GM23248 (cell line): ENCODE results near the gene LRMDA. TPM values are rescaled to one million over a fixed set of nuclear protein-coding genes. Genes with fewer than 3 reads are reported as not detected.

Experiments used
- DNase-seq: peaks from one replicate; pipeline ENCODE4 v3.0.0-alpha.2; 2015
- H2AFZ ChIP-seq: fragments of 200-600 bp; sonication (generic); 2 replicates; pipeline ENCODE4 v1.6.1; 2016; ENCODE audit warnings: antibody characterized with exemption
- H3F3A ChIP-seq: fragments of 200-600 bp; sonication (generic); 2 replicates; pipeline ENCODE4 v1.6.1; 2016; ENCODE audit warnings: mild to moderate bottlenecking, antibody characterized with exemption, mixed run types; ENCODE audit not compliant: insufficient read depth
- H3K27ac ChIP-seq: fragments of 200-600 bp; sonication (generic); 2 replicates; pipeline ENCODE4 v1.5.1; 2016; ENCODE audit warnings: mild to moderate bottlenecking
- H3K27me3 ChIP-seq: fragments of 200-600 bp; sonication (generic); replicated peaks from 2 replicates; pipeline ENCODE4 v1.6.1; 2016; ENCODE audit warnings: mild to moderate bottlenecking; ENCODE audit not compliant: insufficient read depth
- H3K36me3 ChIP-seq: fragments of 200-600 bp; sonication (generic); 2 replicates; pipeline ENCODE4 v1.6.1; 2016; ENCODE audit warnings: low read depth, mild to moderate bottlenecking
- H3K4me1 ChIP-seq: fragments of 200-600 bp; sonication (generic); 2 replicates; pipeline ENCODE4 v1.6.1; 2016; ENCODE audit warnings: mild to moderate bottlenecking; ENCODE audit not compliant: insufficient read depth
- H3K4me2 ChIP-seq: fragments of 200-600 bp; sonication (generic); one replicate; pipeline ENCODE4 v1.6.1; 2016; ENCODE audit warnings: mild to moderate bottlenecking; ENCODE audit not compliant: unreplicated experiment
- H3K4me3 ChIP-seq: fragments of 200-600 bp; sonication (generic); 2 replicates; pipeline ENCODE4 v1.5.1; 2016; ENCODE audit warnings: mild to moderate bottlenecking
- H3K79me2 ChIP-seq: fragments of 200-600 bp; sonication (generic); 2 replicates; pipeline ENCODE4 v1.6.1; 2016; ENCODE audit warnings: mild to moderate bottlenecking; ENCODE audit not compliant: insufficient read depth
- H3K9ac ChIP-seq: fragments of 200-600 bp; sonication (generic); 2 replicates; pipeline ENCODE4 v1.6.1; 2016; ENCODE audit warnings: mild to moderate bottlenecking
- H3K9me2 ChIP-seq: fragments of 200-600 bp; sonication (generic); 2 replicates; pipeline ENCODE4 v1.6.1; 2016; ENCODE audit warnings: mixed run types, mild to moderate bottlenecking, moderate library complexity; ENCODE audit not compliant: insufficient read depth
- H3K9me3 ChIP-seq: fragments of 200-600 bp; sonication (generic); one replicate; pipeline ENCODE4 v1.6.1; 2017; ENCODE audit warnings: low read depth
- H4K20me1 ChIP-seq: fragments of 200-600 bp; sonication (generic); 2 replicates; pipeline ENCODE4 v1.6.0; 2016; ENCODE audit not compliant: insufficient read depth
- EZH2 ChIP-seq: fragments of 200-600 bp; sonication (generic); IDR thresholded peaks from 2 replicates; pipeline ENCODE4 v1.6.1; 2018; ENCODE audit warnings: antibody characterized with exemption, mild to moderate bottlenecking; ENCODE audit not compliant: insufficient read depth, poor library complexity, severe bottlenecking
- EZH2phosphoT487 ChIP-seq: fragments of 200-600 bp; sonication (generic); IDR thresholded peaks from 2 replicates; pipeline ENCODE4 v1.6.1; 2018; ENCODE audit warnings: antibody characterized with exemption, moderate library complexity, mild to moderate bottlenecking, low read depth; ENCODE audit not compliant: insufficient read depth
- WGBS, 2 experiments: methylation state at CpG; one replicate each; pipeline ENCODE4 v1.1.6; 2015 to 2017; ENCODE audit warnings: low lambda C conversion rate in 2 of 2, low coverage in 1 of 2; ENCODE audit errors: missing lambda C conversion rate in 2 of 2; 5-methylcytosine and 5-hydroxymethylcytosine counted together
- in situ Hi-C: fragments of 300-500 bp; cut with MboI; formaldehyde crosslinking; loops from 2 replicates; pipeline ENCODE4 v1.15.0; 2020
- polyA plus RNA-seq: library from polyadenylated mRNA; unstranded; fragments of >200 nt; fragmentation: Nextera tagmentation; extraction: Ambion mirVana; gene quantifications from 2 replicates; pipeline ENCODE4 v1.2.1, GENCODE V29; 2016
- total RNA-seq: library from RNA; depleted of rRNA; stranded (reverse); fragments of >200 nt; shearing (Covaris generic); gene quantifications from 2 replicates; pipeline ENCODE4 v1.2.3, GENCODE V29; 2014

The LRMDA gene
- total and polyA plus RNA-seq, 2 experiments from 2014 or later = 2.6 TPM; not detected in 1

- in situ Hi-C loops = loop anchor here (25.0 kb wide), 2 partner anchors 494 to 944 kb away; no protein-coding TSS in a partner anchor
- Histone ChIP-seq H3F3A (peaks cover under 1% of the 10 kb centered on the region; the same call in 1 of the 2 replicates), H3K27ac (no peak overlapping the region), H4K20me1 (no peaks in the 10 kb centered on the region), H3K9me3 (no peaks in the 10 kb centered on the region), H3K9ac (no peak overlapping the region), H3K4me1 (0 out of 2 replicates have a peak, but pooled peaks cover 7% of the 10 kb centered on the region), H2AFZ (no peak overlapping the region), H3K36me3 (no peaks in the 10 kb centered on the region), H3K79me2 (no peaks in the 10 kb centered on the region), H3K9me2 (no peaks in the 10 kb centered on the region), H3K4me2 (no peak overlapping the region), H3K4me3 (no peak overlapping the region), H3K27me3 (no peaks in the 10 kb centered on the region)
- WGBS, 2 experiments = 92 to 96% methylated on average over 2 of the region's 2 CpGs
- peak; percentile 8 for DNase-seq
- no peak for TF ChIP-seq EZH2
- TF ChIP-seq EZH2phosphoT487 = no peak
Measured at GRCh38 chr10:76043261-76043660, 611.8 kb downstream of the LRMDA start.

GRCh38 chr10:76044751-76045150 is 613.3 kb downstream of the LRMDA start:
- no peaks in the 10 kb centered on the region for H3K27me3 ChIP-seq

GRCh38 chr10:76045174-76045573 is 613.8 kb downstream of the LRMDA start:
- in situ Hi-C loops = loop anchor here (25.0 kb wide), 2 partner anchors 492 to 942 kb away; no protein-coding TSS in a partner anchor
- Histone ChIP-seq H3K4me2 (no peak overlapping the region), H3K4me3 (no peak overlapping the region), H3K9ac (no peak overlapping the region), H3K9me3 (no peaks in the 10 kb centered on the region), H2AFZ (no peak overlapping the region), H4K20me1 (no peaks in the 10 kb centered on the region), H3K27ac (no peak overlapping the region), H3K36me3 (no peaks in the 10 kb centered on the region), H3K27me3 (no peaks in the 10 kb centered on the region), H3F3A (no peaks in the 10 kb centered on the region), H3K9me2 (no peaks in the 10 kb centered on the region), H3K79me2 (no peaks in the 10 kb centered on the region), H3K4me1 (0 out of 2 replicates have a peak, but pooled peaks cover 7% of the 10 kb centered on the region)
- 100% methylated on average over 1 of the region's 1 CpG for WGBS, 2 experiments
- TF ChIP-seq EZH2phosphoT487 (no peak), EZH2 (no peak)
- DNase-seq = no peak

More at GRCh38 chr10:76044751-76045150, 613.3 kb downstream of the LRMDA start:
- Histone ChIP-seq H3K9ac (no peak overlapping the region), H3K79me2 (no peaks in the 10 kb centered on the region), H3K9me2 (no peaks in the 10 kb centered on the region), H3K4me3 (no peak overlapping the region), H3K36me3 (no peaks in the 10 kb centered on the region), H4K20me1 (no peaks in the 10 kb centered on the region), H2AFZ (no peak overlapping the region), H3K4me2 (no peak overlapping the region), H3K9me3 (no peaks in the 10 kb centered on the region), H3K4me1 (0 out of 2 replicates have a peak, but pooled peaks cover 7% of the 10 kb centered on the region), H3K27ac (no peak overlapping the region), H3F3A (no peaks in the 10 kb centered on the region)
- TF ChIP-seq EZH2 = no peak
- no peak for TF ChIP-seq EZH2phosphoT487
- no peak for DNase-seq
- in situ Hi-C loops = loop anchor here (25.0 kb wide), 2 partner anchors 493 to 943 kb away; no protein-coding TSS in a partner anchor

- Histone ChIP-seq H3F3A (no peaks in the 10 kb centered on the region), H3K27ac (no peak overlapping the region), H3K9ac (no peak overlapping the region), H3K4me2 (no peak overlapping the region), H3K36me3 (no peaks in the 10 kb centered on the region), H3K4me1 (0 out of 2 replicates have a peak, but pooled peaks cover 7% of the 10 kb centered on the region), H3K79me2 (no peaks in the 10 kb centered on the region), H3K9me3 (no peaks in the 10 kb centered on the region), H4K20me1 (no peaks in the 10 kb centered on the region), H3K9me2 (no peaks in the 10 kb centered on the region), H2AFZ (no peak overlapping the region), H3K4me3 (no peak overlapping the region), H3K27me3 (no peaks in the 10 kb centered on the region)
- in situ Hi-C loops = loop anchor here (25.0 kb wide), 2 partner anchors 490 to 940 kb away; no protein-coding TSS in a partner anchor
- 95 to 96% methylated on average over 3 of the region's 3 CpGs for WGBS, 2 experiments
- DNase-seq = no peak
- no peak for TF ChIP-seq EZH2phosphoT487
- TF ChIP-seq EZH2 = no peak
Measured at GRCh38 chr10:76047521-76047920, 616.1 kb downstream of the LRMDA start.
